ENCODE data around the gene ACTN1. TPM values are rescaled to one million over a fixed set of nuclear protein-coding genes. Genes with fewer than 3 reads are reported as not detected.

ACTN1 gene
- total RNA-seq, 2 experiments from 2014 or later, result 31.9 to 35.1 TPM

DNA sequence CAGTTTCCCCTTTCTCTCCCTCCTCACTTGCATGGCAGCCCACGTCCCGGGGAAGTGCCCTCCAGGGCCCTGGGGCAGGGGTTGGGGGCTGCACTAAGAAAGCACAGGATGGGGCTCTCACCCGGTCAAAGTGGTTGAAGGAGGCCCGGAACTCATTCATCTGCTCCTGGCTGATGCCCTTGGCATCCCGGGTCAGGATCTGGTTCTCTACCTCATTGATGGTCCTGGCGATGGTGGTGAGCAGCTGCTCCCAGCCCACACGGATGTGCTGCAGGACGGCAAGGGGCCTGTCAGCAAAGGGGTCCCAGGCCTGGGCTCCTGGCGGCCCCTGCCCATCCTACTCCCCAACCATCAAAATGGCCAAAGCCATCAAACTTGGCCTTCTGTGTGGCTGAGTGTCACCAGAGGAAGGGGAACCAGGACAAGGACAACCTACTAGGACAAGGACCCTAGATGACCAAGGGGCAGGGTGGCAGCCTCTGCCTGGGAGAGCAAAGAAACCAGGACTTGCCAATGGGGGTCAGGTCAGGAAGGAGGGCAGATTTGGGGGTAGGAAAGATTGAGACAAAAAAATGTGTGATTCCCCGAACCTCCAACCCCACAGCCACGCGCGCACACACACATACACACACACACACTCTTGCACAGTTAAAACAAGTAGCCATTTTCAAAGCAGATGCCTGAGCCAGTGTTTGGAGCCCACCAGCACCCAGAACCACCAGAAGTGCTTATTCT lies 99.1 kb downstream of the ACTN1 start:
- POLR2A ChIA-PET, result no interaction called here
- no peak for DNase-seq
- H3K27me3 Mint-ChIP-seq, result no peaks in the 10 kb centered on the region
- no peaks in the 10 kb centered on the region for H3K9me3 Mint-ChIP-seq
- no peaks in the 10 kb centered on the region for H3K4me1 Mint-ChIP-seq
- no peak overlapping the region for H3K4me3 Mint-ChIP-seq
- H3K36me3 Mint-ChIP-seq (ENCODE audit: low read depth), result peaks cover 7% of the 10 kb centered on the region
- no peak overlapping the region for H3K27ac Mint-ChIP-seq
- CTCF ChIA-PET, result no interaction called here

DNA sequence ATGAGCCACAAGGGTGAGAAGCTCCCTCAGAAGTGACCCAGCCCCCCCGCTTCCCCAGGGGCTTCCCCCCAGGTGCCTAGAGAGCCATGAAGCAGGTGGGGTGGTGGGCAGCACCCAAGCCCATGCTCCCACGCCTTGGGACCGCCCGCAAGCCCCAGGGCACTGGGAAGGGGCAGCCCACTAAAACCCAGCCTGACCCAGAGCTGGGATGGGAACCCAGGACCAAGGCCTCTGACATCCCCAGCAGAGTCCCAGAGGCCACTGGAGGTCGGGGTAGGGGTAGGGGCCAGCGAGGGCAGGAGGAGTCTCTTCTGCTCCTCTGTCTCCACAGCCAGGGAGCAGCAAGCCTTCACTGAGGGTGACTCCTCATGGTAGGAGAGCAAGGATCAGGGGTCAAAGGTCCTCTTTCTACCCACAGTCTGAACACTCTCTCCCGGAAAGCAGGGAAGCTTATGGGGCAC lies 99.8 kb downstream of the ACTN1 start:
- ChIA-PET POLR2A (no interaction called here), CTCF (no interaction called here)
- no peaks in the 10 kb centered on the region for H3K27me3 Mint-ChIP-seq
- no peaks in the 10 kb centered on the region for H3K4me1 Mint-ChIP-seq
- DNase-seq, result no peak
- H3K36me3 Mint-ChIP-seq (ENCODE audit: low read depth), result peaks cover 7% of the 10 kb centered on the region
- no peak overlapping the region for H3K4me3 Mint-ChIP-seq
- H3K9me3 Mint-ChIP-seq, result no peaks in the 10 kb centered on the region
- H3K27ac Mint-ChIP-seq, result no peak overlapping the region

DNA sequence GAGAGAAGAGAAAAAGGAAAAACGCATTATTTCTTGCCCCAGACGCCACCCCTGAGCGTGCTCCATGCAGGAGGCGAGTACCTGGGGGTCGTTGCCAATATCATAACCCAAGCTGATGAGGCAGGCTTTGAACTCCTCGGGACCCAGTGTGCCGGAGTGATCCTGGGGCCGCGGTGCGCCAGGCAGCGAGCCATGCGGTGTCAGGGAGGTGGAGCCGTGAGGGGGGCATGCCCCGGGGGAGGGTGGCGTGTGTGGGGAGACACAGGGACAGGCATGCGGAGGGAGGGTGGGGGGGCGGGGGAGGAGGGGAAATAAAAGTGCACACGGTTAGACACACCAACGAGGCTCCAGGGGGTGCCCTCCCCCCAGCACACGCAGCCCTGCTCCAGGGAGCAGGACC lies 100.2 kb downstream of the ACTN1 start:
- CTCF ChIA-PET, result no interaction called here

DNA sequence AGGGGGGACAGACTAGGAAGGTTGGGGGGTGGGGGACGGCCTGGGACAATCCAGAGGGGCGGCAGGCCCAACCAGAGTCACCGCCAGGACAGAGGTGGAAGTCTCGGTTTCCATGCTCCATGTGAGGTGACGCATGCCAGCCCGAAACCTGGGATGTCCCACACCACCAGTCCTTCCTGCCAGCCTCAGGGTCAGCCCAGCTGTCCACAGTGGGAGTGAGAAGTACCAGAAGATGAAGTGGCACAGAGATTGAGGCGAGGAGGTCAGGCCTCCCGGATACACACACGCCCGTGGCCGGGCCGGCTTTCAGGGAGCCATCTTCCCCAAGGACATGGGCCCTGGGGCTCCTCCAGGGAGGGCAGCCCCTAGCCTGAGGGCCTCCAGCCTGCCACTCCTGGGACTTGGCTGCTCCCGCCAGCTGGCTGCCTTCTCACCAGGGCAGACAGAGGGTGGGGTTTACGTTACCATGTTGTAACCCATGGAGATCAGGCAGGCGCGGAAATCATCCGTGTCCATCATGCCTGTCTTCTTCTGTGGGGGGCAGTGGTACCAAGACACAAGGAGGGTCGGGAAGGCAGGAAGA lies 101.0 kb downstream of the ACTN1 start:
- Mint-ChIP-seq H3K36me3 (ENCODE audit: low read depth) (peaks cover 7% of the 10 kb centered on the region), H3K27me3 (no peaks in the 10 kb centered on the region), H3K4me3 (no peak overlapping the region), H3K27ac (no peak overlapping the region), H3K4me1 (no peaks in the 10 kb centered on the region), H3K9me3 (no peaks in the 10 kb centered on the region)
- no peak for DNase-seq
- ChIA-PET POLR2A (no interaction called here), CTCF (no interaction called here)

More for the DNA sequence above, 100.2 kb downstream of the ACTN1 start:
- Mint-ChIP-seq H3K27me3 (no peaks in the 10 kb centered on the region), H3K36me3 (ENCODE audit: low read depth) (peaks cover 4% of the 10 kb centered on the region), H3K9me3 (no peaks in the 10 kb centered on the region), H3K4me1 (no peaks in the 10 kb centered on the region), H3K27ac (no peak overlapping the region), H3K4me3 (no peak overlapping the region)
- no peak for DNase-seq
- POLR2A ChIA-PET, result no interaction called here

DNA sequence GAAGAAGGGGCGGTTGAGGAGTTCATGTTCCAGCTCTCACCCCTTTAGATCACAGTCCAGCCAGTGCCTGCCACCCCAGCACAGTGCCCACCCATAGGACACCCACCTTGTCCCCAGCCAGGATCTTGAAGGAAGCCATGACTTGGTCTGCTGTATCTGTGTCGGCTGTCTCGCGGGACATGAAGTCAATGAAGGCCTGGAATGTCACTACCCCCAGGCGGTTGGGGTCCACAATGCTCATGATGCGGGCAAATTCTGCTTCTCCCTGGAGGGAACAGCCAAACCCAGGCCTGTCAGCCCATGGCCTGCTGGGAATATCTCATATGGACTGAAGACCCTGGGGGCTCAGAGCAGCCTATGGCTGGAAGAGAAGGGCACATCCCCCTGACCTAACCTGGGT lies 102.1 kb downstream of the ACTN1 start:
- CTCF ChIA-PET, result no interaction called here
- H3K4me1 Mint-ChIP-seq, result no peaks in the 10 kb centered on the region
- DNase-seq, result no peak
- H3K36me3 Mint-ChIP-seq (ENCODE audit: low read depth), result peaks cover 9% of the 10 kb centered on the region
- H3K27ac Mint-ChIP-seq, result no peak overlapping the region
- no peaks in the 10 kb centered on the region for H3K9me3 Mint-ChIP-seq
- H3K27me3 Mint-ChIP-seq, result no peaks in the 10 kb centered on the region
- no peak overlapping the region for H3K4me3 Mint-ChIP-seq
- POLR2A ChIA-PET, result no interaction called here

DNA sequence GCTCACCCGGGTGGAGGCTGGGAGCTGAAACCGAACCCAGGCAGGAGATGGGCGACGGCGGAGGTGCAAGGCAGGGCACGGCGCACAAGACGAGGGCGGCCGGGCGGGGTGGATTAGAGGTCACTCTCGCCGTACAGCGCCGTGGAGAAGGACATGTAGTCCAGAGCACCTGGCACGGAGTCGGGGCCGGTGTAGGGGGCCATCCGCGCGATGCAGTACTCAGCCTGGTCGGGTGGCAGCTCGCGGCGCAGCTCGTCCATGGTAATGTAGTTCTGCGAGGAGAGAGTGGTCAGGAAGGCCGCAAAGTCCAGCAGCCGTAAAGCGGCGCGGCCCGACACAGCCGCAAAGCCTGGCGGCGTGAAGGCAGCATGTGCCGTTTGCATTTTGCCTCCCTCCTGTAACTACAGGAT lies 104.4 kb downstream of the ACTN1 start:
- H3K36me3 Mint-ChIP-seq (ENCODE audit: low read depth), result peaks cover 6% of the 10 kb centered on the region
- CTCF ChIA-PET, result no interaction called here
- no peak for DNase-seq
- no peak overlapping the region for H3K27ac Mint-ChIP-seq
- no peaks in the 10 kb centered on the region for H3K9me3 Mint-ChIP-seq
- H3K27me3 Mint-ChIP-seq, result no peaks in the 10 kb centered on the region
- H3K4me1 Mint-ChIP-seq, result no peaks in the 10 kb centered on the region
- peak overlapping the region; percentile 49 for H3K4me3 Mint-ChIP-seq
- POLR2A ChIA-PET, result no interaction called here

DNA sequence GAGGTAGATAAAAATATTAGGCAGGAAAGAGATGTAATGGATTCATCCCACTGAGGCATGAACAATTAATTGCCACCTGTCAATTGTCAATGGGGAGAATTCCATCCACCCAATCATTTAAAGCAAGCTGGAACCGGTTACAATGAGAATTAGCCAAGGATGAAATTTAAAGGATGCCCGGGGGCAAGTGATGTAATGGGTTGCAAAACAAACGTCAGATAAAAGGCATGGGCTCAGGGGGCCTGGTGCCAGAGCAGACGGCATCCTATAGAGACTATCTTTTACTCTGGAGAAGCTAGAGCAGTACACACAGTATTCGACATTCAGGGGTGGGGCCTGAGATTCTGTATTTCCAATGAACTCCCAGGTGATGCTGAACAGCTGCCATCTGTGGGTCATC lies 105.7 kb downstream of the ACTN1 start:
- no peak overlapping the region for H3K4me3 Mint-ChIP-seq
- H3K4me1 Mint-ChIP-seq, result no peaks in the 10 kb centered on the region
- no peak overlapping the region for H3K27ac Mint-ChIP-seq
- peaks cover 6% of the 10 kb centered on the region for H3K36me3 Mint-ChIP-seq (ENCODE audit: low read depth)
- no peaks in the 10 kb centered on the region for H3K27me3 Mint-ChIP-seq
- no peaks in the 10 kb centered on the region for H3K9me3 Mint-ChIP-seq
- ChIA-PET CTCF (no interaction called here), POLR2A (no interaction called here)
- no peak for DNase-seq

DNA sequence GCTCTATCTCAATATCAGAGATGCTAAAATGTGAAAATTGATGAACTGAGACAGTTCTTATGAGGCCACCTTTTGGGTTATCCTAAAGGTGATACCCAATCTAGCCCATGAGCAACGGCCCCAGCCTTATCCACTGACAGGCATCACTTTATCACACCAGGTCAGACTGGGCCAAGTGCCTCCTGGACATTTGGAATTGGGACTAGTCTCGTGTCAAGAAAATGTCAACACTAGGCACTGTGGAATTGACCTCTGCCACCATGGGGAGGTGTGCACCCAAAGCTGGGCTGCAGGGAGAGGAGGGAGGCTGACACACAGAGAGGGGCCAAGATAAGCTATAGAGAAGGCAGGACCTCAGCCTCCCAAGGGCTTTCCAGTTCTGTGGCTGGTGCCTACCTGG lies 107.7 kb downstream of the ACTN1 start:
- peaks cover 6% of the 10 kb centered on the region for H3K36me3 Mint-ChIP-seq (ENCODE audit: low read depth)
- no peak overlapping the region for H3K27ac Mint-ChIP-seq
- no peak for DNase-seq
- H3K4me3 Mint-ChIP-seq, result no peak overlapping the region
- H3K4me1 Mint-ChIP-seq, result no peaks in the 10 kb centered on the region
- CTCF ChIA-PET, result interaction anchor here (0.6 to 1.4 kb wide), 2 partner anchors 34 to 139 kb away, joined by 3 to 4 read pairs; no protein-coding TSS in a partner anchor
- no peaks in the 10 kb centered on the region for H3K27me3 Mint-ChIP-seq
- POLR2A ChIA-PET, result no interaction called here
- no peaks in the 10 kb centered on the region for H3K9me3 Mint-ChIP-seq

DNA sequence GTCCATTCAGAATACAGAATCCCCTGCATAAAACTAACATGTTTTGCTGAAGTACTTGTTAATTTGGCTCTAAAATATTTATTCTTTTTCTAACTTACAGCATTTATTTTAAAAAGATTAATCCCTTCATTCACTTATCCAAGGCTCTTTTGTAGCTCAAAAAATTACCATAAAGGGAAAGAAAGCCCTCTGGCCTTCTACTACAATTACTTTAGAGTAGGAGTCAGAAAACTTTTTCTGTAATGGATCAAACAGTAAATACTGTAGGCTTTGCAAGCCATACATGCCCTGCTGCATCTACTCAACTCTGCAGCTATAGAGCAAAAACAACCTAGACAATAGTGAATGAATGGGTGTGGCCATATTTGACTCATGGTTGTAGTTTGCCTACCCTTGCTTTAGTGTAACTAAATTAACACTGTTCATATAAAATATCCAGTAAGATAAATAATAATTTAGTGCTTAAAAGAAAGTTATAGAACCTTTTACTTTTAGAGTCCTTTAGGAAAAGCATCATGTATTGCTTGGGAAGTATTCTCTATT lies 112.0 kb downstream of the ACTN1 start:
- peaks cover 1% of the 10 kb centered on the region for H3K4me1 Mint-ChIP-seq
- peaks cover 8% of the 10 kb centered on the region for H3K9me3 Mint-ChIP-seq
- no peaks in the 10 kb centered on the region for H3K27me3 Mint-ChIP-seq
- H3K36me3 Mint-ChIP-seq (ENCODE audit: low read depth), result no peaks in the 10 kb centered on the region
- no peak overlapping the region for H3K4me3 Mint-ChIP-seq
- POLR2A ChIA-PET, result no interaction called here
- CTCF ChIA-PET, result interaction anchor here (0.6 to 1.3 kb wide), 2 partner anchors 18 to 1562 kb away, joined by 3 to 6 read pairs; no protein-coding TSS in a partner anchor
- DNase-seq, result no peak
- H3K27ac Mint-ChIP-seq, result no peak overlapping the region

DNA sequence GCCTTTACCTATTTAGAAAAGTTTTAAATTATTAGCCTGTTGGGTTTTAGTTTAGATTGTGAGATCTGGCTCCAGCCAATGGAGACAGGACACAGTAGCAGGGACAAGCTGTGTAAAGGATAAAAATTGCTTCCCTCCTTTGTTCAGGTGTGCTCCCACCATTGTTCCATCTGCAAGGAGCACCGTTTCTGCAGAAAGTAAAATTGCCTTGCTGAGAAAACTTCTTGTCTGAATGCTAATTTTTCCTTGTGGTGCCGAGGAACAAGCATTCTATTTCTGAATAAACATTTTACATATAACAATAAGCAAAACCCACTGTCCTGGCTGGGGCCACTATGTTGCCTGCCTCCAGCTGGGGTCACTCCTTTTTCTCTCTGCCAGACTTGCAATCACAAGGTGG lies 113.6 kb downstream of the ACTN1 start:
- no peak for DNase-seq

DNA sequence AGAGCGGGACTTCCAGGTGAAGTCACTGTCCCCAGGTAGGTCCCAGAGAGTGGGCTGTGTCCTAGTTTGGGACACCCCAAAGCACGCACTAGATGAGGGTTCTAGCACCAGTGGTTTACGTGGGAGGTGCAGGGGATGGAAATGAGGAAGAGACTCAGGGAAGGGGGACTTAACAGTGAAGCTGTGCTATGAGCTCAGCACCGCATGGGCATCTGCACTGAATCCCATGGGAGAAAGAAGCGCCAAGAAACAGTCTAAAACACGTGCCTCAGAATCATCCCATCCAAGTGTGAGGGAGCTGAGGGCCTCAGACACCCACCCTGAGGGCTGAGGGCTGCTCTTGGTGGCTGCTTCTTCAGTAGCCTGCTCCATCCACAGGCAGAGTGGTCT lies 114.7 kb downstream of the ACTN1 start:
- Mint-ChIP-seq H3K4me3 (no peak overlapping the region), H3K27ac (no peak overlapping the region), H3K27me3 (no peaks in the 10 kb centered on the region), H3K4me1 (peaks cover 1% of the 10 kb centered on the region), H3K9me3 (peaks cover 8% of the 10 kb centered on the region), H3K36me3 (ENCODE audit: low read depth) (no peaks in the 10 kb centered on the region)
- no peak for DNase-seq
- CTCF ChIA-PET, result no interaction called here
- POLR2A ChIA-PET, result no interaction called here

More for the DNA sequence above, 113.6 kb downstream of the ACTN1 start:
- Mint-ChIP-seq H3K9me3 (peaks cover 8% of the 10 kb centered on the region), H3K27ac (no peak overlapping the region), H3K36me3 (ENCODE audit: low read depth) (no peaks in the 10 kb centered on the region), H3K4me1 (peaks cover 1% of the 10 kb centered on the region), H3K4me3 (no peak overlapping the region), H3K27me3 (no peaks in the 10 kb centered on the region)
- CTCF ChIA-PET, result interaction anchor here (0.9 to 1.3 kb wide), 2 partner anchors 21 to 253 kb away, joined by 3 read pairs; no protein-coding TSS in a partner anchor
- POLR2A ChIA-PET, result no interaction called here

DNA sequence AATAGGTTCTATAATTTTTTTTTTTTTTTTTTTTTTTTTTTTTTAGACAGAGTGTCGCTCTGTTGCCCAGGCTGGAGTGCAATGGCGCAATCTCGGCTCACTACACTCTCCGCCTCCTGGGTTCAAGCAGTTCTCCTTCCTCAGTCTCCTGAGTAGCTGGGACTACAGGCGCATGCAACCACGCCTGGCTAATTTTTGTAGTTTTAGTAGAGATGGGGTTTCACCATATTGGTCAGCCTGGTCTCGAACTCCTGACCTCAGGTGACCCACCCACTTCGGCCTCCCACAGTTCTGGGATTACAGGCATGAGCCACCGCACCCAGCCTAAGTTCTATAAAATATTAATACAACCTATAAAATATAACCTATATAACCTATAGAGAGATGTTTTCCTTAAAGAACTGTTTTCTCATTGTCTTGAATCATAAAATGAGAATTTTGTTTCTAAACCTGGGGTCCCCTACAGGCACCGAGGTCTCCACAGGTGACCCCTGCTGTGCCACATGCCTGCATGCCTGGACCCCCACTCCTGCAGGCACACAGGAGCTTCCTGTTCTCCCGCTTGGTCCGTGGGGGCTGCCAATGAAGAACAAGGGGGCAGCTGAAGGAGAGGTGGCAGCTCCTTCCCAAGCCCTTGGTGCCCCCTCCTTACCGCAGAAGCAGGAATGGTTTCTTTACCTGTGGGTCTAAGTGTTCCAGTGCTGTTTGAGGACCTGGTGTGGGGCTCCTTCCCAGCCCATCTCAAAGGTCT lies 115.3 kb downstream of the ACTN1 start:
- no peak overlapping the region for H3K4me3 Mint-ChIP-seq
- H3K27ac Mint-ChIP-seq, result no peak overlapping the region
- no peak for DNase-seq
- H3K4me1 Mint-ChIP-seq, result peaks cover 1% of the 10 kb centered on the region
- ChIA-PET CTCF (interaction anchor here (1.2 to 2.6 kb wide), 5 partner anchors 12 to 244 kb away, joined by 3 to 16 read pairs (median 4); no protein-coding TSS in a partner anchor), POLR2A (interaction anchor here (0.7 kb wide), 1 partner anchor 539 kb away, joined by 7 read pairs; no protein-coding TSS in a partner anchor)
- H3K9me3 Mint-ChIP-seq, result peaks cover 8% of the 10 kb centered on the region
- H3K27me3 Mint-ChIP-seq, result no peaks in the 10 kb centered on the region
- H3K36me3 Mint-ChIP-seq (ENCODE audit: low read depth), result no peaks in the 10 kb centered on the region
